Measurements from ENCODE around the gene ZNF598.

GRCh38 chr16:1984347-1985225, 25.0 kb downstream of the ZNF598 start:
- TF ChIP-seq CTCF (IDR thresholded peaks at IDR 0.05) (no peak), ZFX (IDR thresholded peaks at IDR 0.05; ENCODE audit: borderline replicate concordance) (no peak)

Measured in 22Rv1 (cell line).